K562 (cell line): ENCODE measurements around the gene EHMT2. TPM values are rescaled to one million over a fixed set of nuclear protein-coding genes. Genes with fewer than 3 reads are reported as not detected.

Experiments used
- CBFA2T3 ChIP-seq: fragments of 450-650 bp; IDR thresholded peaks from 2 replicates; pipeline ENCODE4 v1.6.1; 2017
- DDX20 ChIP-seq: fragments of 450-650 bp; IDR thresholded peaks from 2 replicates; pipeline ENCODE4 v1.6.1; 2016; ENCODE audit warnings: missing genetic modification characterization, low read depth, mild to moderate bottlenecking, missing compliant biosample characterization, moderate library complexity
- ERF ChIP-seq: fragments of 450-650 bp; formaldehyde crosslinking; IDR thresholded peaks from 2 replicates; pipeline ENCODE4 v1.4.0; 2020; ENCODE audit warnings: mild to moderate bottlenecking, mixed read lengths
- GABPB2 ChIP-seq: fragments of 250-450 bp; sonication (Bioruptor Pico); conservative IDR thresholded peaks from 2 replicates; pipeline ENCODE4 v1.5.1; 2021; ENCODE audit warnings: mild to moderate bottlenecking
- HMG20A ChIP-seq: fragments of 450-650 bp; formaldehyde crosslinking; conservative IDR thresholded peaks from 2 replicates; pipeline ENCODE4 v1.4.0; 2020; ENCODE audit warnings: mild to moderate bottlenecking, mixed read lengths
- MYC ChIP-seq, 2 experiments: fragments of 250-450 bp in 1 of 2; sonication (Bioruptor Pico) in 1 of 2; IDR thresholded peaks; 2 replicates each; pipeline versions ENCODE4 v1.5.1 to v1.6.1; 2012 to 2021; ENCODE audit warnings: low read depth in 2 of 2, borderline replicate concordance in 1 of 2, improper control_type of control experiment in 1 of 2, low read length in 1 of 2, mild to moderate bottlenecking in 1 of 2, moderate library complexity in 1 of 2
- MYNN ChIP-seq, 2 experiments: sonication (generic); formaldehyde crosslinking in 1 of 2; IDR thresholded peaks; 2 replicates each; pipeline versions ENCODE4 v1.5.0 to v1.6.1; 2016 to 2020; ENCODE audit warnings: antibody characterized with exemption in 1 of 2, missing genetic modification reagents in 1 of 2
- RFX7 ChIP-seq: fragments of 250-450 bp; sonication (Bioruptor Pico); IDR thresholded peaks from 2 replicates; pipeline ENCODE4 v1.5.1; 2021; ENCODE audit warnings: mild to moderate bottlenecking
- ZNF318 ChIP-seq, 2 experiments: fragments of 450-650 bp; IDR thresholded peaks; 2 replicates each; pipeline ENCODE4 v1.6.1; 2016; ENCODE audit warnings: mild to moderate bottlenecking in 2 of 2, borderline replicate concordance in 1 of 2, low read depth in 1 of 2, moderate library complexity in 1 of 2
- ZNF518B ChIP-seq: fragments of 250-450 bp; sonication (Bioruptor Pico); IDR thresholded peaks from 2 replicates; pipeline ENCODE4 v1.5.0; 2021; ENCODE audit warnings: mild to moderate bottlenecking, moderate library complexity
- polyA plus RNA-seq, 8 experiments: library from polyadenylated mRNA; depleted of rRNA in 4 of 8; stranded (reverse) in 5 of 8; unstranded in 3 of 8; fragments of >200 nt; fragmentation: Nextera tagmentation in 2 of 8; fragmentation: Illumina TruSeq in 1 of 8; extraction: Ambion mirVana in 2 of 8; extraction: Trizol in 1 of 8; gene quantifications; 2 replicates each; pipeline versions ENCODE4 v1.2.1 to v1.2.3, GENCODE V29; 2011 to 2014; ENCODE audit warnings: inconsistent platforms in 1 of 8, missing spikeins in 1 of 8
- total RNA-seq, 7 experiments: library from RNA; depleted of rRNA in 6 of 7; stranded (reverse); fragments of >200 nt in 6 of 7; fragmentation: Illumina TruSeq in 2 of 7; extraction: Trizol in 2 of 7; gene quantifications; 2 replicates each; pipeline versions ENCODE4 v1.2.1 to v1.2.3, GENCODE V29; 2011 to 2021; ENCODE audit warnings: low replicate concordance in 1 of 7

EHMT2 gene
- total and polyA plus RNA-seq, 9 of the 15 experiments (the other 6 are each of a cell fraction or from before 2014, with no cell fraction given): 2.1 to 63.8 (median 38.5) TPM

GRCh38 chr6:31834367-31835250 lies 62.9 kb downstream of the EHMT2 start (continued):
- peak in 1 of 2 experiments; percentile 61; a peak in 1 of 4 replicates for TF ChIP-seq ZNF318 (IDR thresholded peaks at IDR 0.05; ENCODE audit: borderline replicate concordance in 1 of 2, low read depth in 1 of 2)
- TF ChIP-seq DDX20: peak; percentile 71
- TF ChIP-seq MYNN (IDR thresholded peaks at IDR 0.05): peak; percentile 43
- TF ChIP-seq MYNN (CRISPR knock-in tag; IDR thresholded peaks at IDR 0.05): no peak
- peak; percentile 94 for TF ChIP-seq MYC (IDR thresholded peaks at IDR 0.05; ENCODE audit: low read depth, low read length)
- peak; percentile 96 for TF ChIP-seq MYC (CRISPR knock-in tag; IDR thresholded peaks at IDR 0.05; ENCODE audit: borderline replicate concordance, low read depth)
- TF ChIP-seq HMG20A (CRISPR knock-in tag): no peak
- 0 out of 2 replicates have a peak, but pooled peaks have one; percentile 62 for TF ChIP-seq ZNF518B (CRISPR knock-in tag)
- no peak for TF ChIP-seq CBFA2T3
- TF ChIP-seq GABPB2 (CRISPR knock-in tag): peak; percentile 86
- TF ChIP-seq ERF (CRISPR knock-in tag): peak; percentile 93
- no peak; the same call in 1 of the 2 replicates for TF ChIP-seq RFX7 (CRISPR knock-in tag)
